Glutamatergic neuron (in vitro differentiated cells): ENCODE results near the gene SHISAL2A. TPM values are rescaled to one million over a fixed set of nuclear protein-coding genes. Genes with fewer than 3 reads are reported as not detected.
"Not testable (repeated sequence)": the region's sequence is repeated elsewhere in the genome, so short reads cannot be mapped to it uniquely, and the experiment has no call there.

Experiments
- DNase-seq: peaks from one replicate; pipeline ENCODE4 v3.0.0; 2022
- H3K27ac Mint-ChIP-seq: one replicate; pipeline ENCODE4 v1.8.0; 2020; ENCODE audit warnings: mild to moderate bottlenecking, mixed read lengths, inconsistent platforms; ENCODE audit not compliant: unreplicated experiment
- H3K27me3 Mint-ChIP-seq: one replicate; pipeline ENCODE4 v1.8.0; 2020; ENCODE audit warnings: mild to moderate bottlenecking, moderate library complexity, mixed read lengths, inconsistent platforms; ENCODE audit not compliant: unreplicated experiment
- H3K36me3 Mint-ChIP-seq: one replicate; pipeline ENCODE4 v1.8.0; 2020; ENCODE audit warnings: mild to moderate bottlenecking, mixed read lengths, inconsistent platforms; ENCODE audit not compliant: unreplicated experiment
- H3K4me1 Mint-ChIP-seq: one replicate; pipeline ENCODE4 v1.8.0; 2020; ENCODE audit warnings: mild to moderate bottlenecking, low read depth, mixed read lengths, inconsistent platforms; ENCODE audit not compliant: unreplicated experiment
- H3K4me3 Mint-ChIP-seq: one replicate; pipeline ENCODE4 v1.8.0; 2020; ENCODE audit warnings: mild to moderate bottlenecking, mixed read lengths, inconsistent platforms; ENCODE audit not compliant: unreplicated experiment
- H3K9me3 Mint-ChIP-seq: one replicate; pipeline ENCODE4 v1.8.0; 2020; ENCODE audit warnings: mild to moderate bottlenecking, moderate library complexity, mixed read lengths, inconsistent platforms; ENCODE audit not compliant: unreplicated experiment
- total RNA-seq: library from RNA; stranded (reverse); fragmentation: NEBNext Ultra II Directional; extraction: Animal tissue kit (Norgen Biotek cat#: 25700); gene quantifications from one replicate; pipeline ENCODE4 v1.2.1, GENCODE V29; 2021; ENCODE audit not compliant: unreplicated experiment
- TF ChIP-seq, protein P1 (sequence below): fragments of 200-600 bp; sonication (generic); IDR thresholded peaks from one replicate; pipeline ENCODE4 v1.5.0; 2021; ENCODE audit not compliant: partially characterized antibody, unreplicated experiment

SHISAL2A gene
- total RNA-seq, 1 donor from 2014 or later, result not detected

- Mint-ChIP-seq H3K27me3 (no peaks in the 10 kb centered on the region), H3K36me3 (no peaks in the 10 kb centered on the region), H3K4me1 (no peaks in the 10 kb centered on the region), H3K4me3 (no peak overlapping the region), H3K9me3 (peaks cover 3% of the 10 kb centered on the region), H3K27ac (no peak overlapping the region)
- DNase-seq, result no peak
- TF ChIP-seq, protein P1, sequence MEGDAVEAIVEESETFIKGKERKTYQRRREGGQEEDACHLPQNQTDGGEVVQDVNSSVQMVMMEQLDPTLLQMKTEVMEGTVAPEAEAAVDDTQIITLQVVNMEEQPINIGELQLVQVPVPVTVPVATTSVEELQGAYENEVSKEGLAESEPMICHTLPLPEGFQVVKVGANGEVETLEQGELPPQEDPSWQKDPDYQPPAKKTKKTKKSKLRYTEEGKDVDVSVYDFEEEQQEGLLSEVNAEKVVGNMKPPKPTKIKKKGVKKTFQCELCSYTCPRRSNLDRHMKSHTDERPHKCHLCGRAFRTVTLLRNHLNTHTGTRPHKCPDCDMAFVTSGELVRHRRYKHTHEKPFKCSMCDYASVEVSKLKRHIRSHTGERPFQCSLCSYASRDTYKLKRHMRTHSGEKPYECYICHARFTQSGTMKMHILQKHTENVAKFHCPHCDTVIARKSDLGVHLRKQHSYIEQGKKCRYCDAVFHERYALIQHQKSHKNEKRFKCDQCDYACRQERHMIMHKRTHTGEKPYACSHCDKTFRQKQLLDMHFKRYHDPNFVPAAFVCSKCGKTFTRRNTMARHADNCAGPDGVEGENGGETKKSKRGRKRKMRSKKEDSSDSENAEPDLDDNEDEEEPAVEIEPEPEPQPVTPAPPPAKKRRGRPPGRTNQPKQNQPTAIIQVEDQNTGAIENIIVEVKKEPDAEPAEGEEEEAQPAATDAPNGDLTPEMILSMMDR, result no peak
These were observed 58.9 kb downstream of the SHISAL2A start for GRCh38 chr1:52691821-52692220.

- no peak overlapping the region for H3K27ac Mint-ChIP-seq
- H3K27me3 Mint-ChIP-seq, result peaks cover 2% of the 10 kb centered on the region
- no peak for DNase-seq
- TF ChIP-seq, protein P1, result no peak
- no peaks in the 10 kb centered on the region for H3K36me3 Mint-ChIP-seq
- H3K4me3 Mint-ChIP-seq, result no peak overlapping the region
- H3K9me3 Mint-ChIP-seq, result peaks cover 3% of the 10 kb centered on the region
- H3K4me1 Mint-ChIP-seq, result peaks cover 3% of the 10 kb centered on the region
These were observed 59.7 kb downstream of the SHISAL2A start for GRCh38 chr1:52692697-52693096.

GRCh38 chr1:52693351-52693750 is 60.4 kb downstream of the SHISAL2A start:
- H3K4me1 Mint-ChIP-seq, H3K27ac Mint-ChIP-seq, H3K36me3 Mint-ChIP-seq: not testable (repeated sequence)

DNA sequence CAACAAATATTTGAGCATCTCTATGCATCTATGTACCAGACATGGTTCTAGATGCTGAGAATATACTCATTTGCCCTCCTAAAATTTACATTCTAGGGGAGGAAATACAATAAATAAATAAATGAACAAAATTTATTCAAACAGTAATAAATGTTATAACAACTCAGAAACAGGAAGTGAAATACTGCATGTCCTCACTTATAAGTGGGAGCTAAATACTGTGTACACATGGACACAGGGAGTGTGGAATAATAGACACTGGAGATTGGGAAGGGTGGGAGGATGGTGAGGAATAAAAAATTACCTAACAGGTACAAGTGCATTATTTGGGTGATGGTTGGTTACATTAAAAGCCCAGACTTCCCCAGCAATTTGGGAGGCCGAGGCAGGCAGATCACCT is 60.9 kb downstream of the SHISAL2A start:
- no peaks in the 10 kb centered on the region for H3K36me3 Mint-ChIP-seq
- no peak for DNase-seq
- peaks cover 6% of the 10 kb centered on the region for H3K27me3 Mint-ChIP-seq
- no peak overlapping the region for H3K27ac Mint-ChIP-seq
- TF ChIP-seq, protein P1, result no peak
- peaks cover 4% of the 10 kb centered on the region for H3K9me3 Mint-ChIP-seq
- H3K4me3 Mint-ChIP-seq, result no peak overlapping the region
- peaks cover 3% of the 10 kb centered on the region for H3K4me1 Mint-ChIP-seq

More at GRCh38 chr1:52693351-52693750, 60.4 kb downstream of the SHISAL2A start:
- H3K4me3 Mint-ChIP-seq, H3K9me3 Mint-ChIP-seq, H3K27me3 Mint-ChIP-seq, DNase-seq: not testable (repeated sequence)

DNA sequence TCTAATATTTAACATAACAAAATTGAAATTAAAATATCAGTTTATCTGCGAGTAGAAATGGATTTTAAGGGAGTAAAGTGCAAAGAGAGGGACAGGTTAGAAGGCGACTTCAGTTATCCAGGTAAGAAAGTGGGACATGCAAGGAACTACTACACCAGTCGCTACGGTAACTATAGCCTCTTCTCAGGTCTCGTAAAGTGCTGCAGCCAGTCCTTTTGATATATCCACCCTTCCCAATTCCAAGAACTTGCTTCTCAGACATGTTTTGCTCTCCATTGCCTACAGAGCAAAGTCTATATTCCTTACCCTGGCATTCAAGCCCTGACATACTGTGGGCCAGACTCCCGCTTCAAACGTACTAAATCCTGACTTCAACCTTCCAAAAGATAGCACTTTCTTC is 62.7 kb downstream of the SHISAL2A start:
- TF ChIP-seq, protein P1, result no peak
- H3K4me3 Mint-ChIP-seq, result no peak overlapping the region
- no peak overlapping the region for H3K27ac Mint-ChIP-seq
- H3K36me3 Mint-ChIP-seq, result no peaks in the 10 kb centered on the region
- no peak for DNase-seq
- H3K27me3 Mint-ChIP-seq, result peaks cover 6% of the 10 kb centered on the region
- H3K4me1 Mint-ChIP-seq, result peaks cover 3% of the 10 kb centered on the region
- H3K9me3 Mint-ChIP-seq, result peaks cover 4% of the 10 kb centered on the region
